Left ventricle myocardium inferior (tissue), 1 donor: ENCODE results near the gene UIMC1. TPM values are rescaled to one million over a fixed set of nuclear protein-coding genes. Genes with fewer than 3 reads are reported as not detected.

Experiments
- DNase-seq: peaks from one replicate; pipeline ENCODE4 v3.0.0-alpha.2; 2020
- H3K27ac ChIP-seq: fragments of 200-600 bp; replicated peaks from 2 replicates; pipeline ENCODE4 v1.8.0; 2021
- H3K27me3 ChIP-seq: fragments of 200-600 bp; 2 replicates; pipeline ENCODE4 v1.8.0; 2021; ENCODE audit warnings: low read depth
- H3K36me3 ChIP-seq: fragments of 200-600 bp; 2 replicates; pipeline ENCODE4 v1.8.0; 2021
- H3K4me1 ChIP-seq: fragments of 200-600 bp; 2 replicates; pipeline ENCODE4 v1.8.0; 2021
- H3K4me3 ChIP-seq: fragments of 200-600 bp; 2 replicates; pipeline ENCODE4 v1.8.0; 2021; ENCODE audit warnings: mild to moderate bottlenecking, moderate library complexity
- H3K9me3 ChIP-seq: fragments of 200-600 bp; replicated peaks from 2 replicates; pipeline ENCODE4 v1.8.0; 2021
- CTCF ChIP-seq: fragments of 200-600 bp; IDR thresholded peaks from 2 replicates; pipeline ENCODE4 v1.8.0; 2021; ENCODE audit warnings: antibody characterized with exemption, mild to moderate bottlenecking, borderline replicate concordance
- intact Hi-C: fragments of 100-400 bp; cut with micrococcal nuclease; formaldehyde crosslinking; loops from one replicate; pipeline ENCODE4 v1.11.0; 2022
- total RNA-seq: library from RNA; stranded (reverse); fragmentation: NEBNext Ultra II Directional; extraction: Animal tissue kit (Norgen Biotek cat#: 25700); gene quantifications from one replicate; pipeline ENCODE4 v1.2.1, GENCODE V29; 2021
- donor health status: DM: no; HTN: yes; CAD: no; lungs with severe emphysema.

The UIMC1 gene
- total RNA-seq, 1 donor from 2014 or later = 30.7 TPM

- Histone ChIP-seq H3K4me3 (no peak overlapping the region), H3K4me1 (peaks cover 3% of the 10 kb centered on the region), H3K9me3 (no peaks in the 10 kb centered on the region), H3K27ac (no peak overlapping the region), H3K36me3 (peaks cover 69% of the 10 kb centered on the region), H3K27me3 (no peaks in the 10 kb centered on the region)
- TF ChIP-seq CTCF = no peak
- no peak for DNase-seq
- intact Hi-C loops = no loop called here
Observed at GRCh38 chr5:176904276-176904675, 102.3 kb downstream of the UIMC1 start.

GRCh38 chr5:176902911-176903664, 103.5 kb downstream of the UIMC1 start:
- no peak overlapping the region for H3K27ac ChIP-seq
- peaks cover 3% of the 10 kb centered on the region for H3K4me1 ChIP-seq
- no peak for DNase-seq
- TF ChIP-seq CTCF = no peak
- H3K27me3 ChIP-seq = no peaks in the 10 kb centered on the region
- H3K9me3 ChIP-seq = no peaks in the 10 kb centered on the region
- no peak overlapping the region for H3K4me3 ChIP-seq
- intact Hi-C loops = no loop called here
- H3K36me3 ChIP-seq = peaks cover 58% of the 10 kb centered on the region

- no peaks in the 10 kb centered on the region for H3K27me3 ChIP-seq
- H3K36me3 ChIP-seq = peaks cover 50% of the 10 kb centered on the region
- no peak for TF ChIP-seq CTCF
- peaks cover 3% of the 10 kb centered on the region for H3K4me1 ChIP-seq
- H3K9me3 ChIP-seq = no peaks in the 10 kb centered on the region
- no peak overlapping the region for H3K27ac ChIP-seq
- intact Hi-C loops = no loop called here
- DNase-seq = no peak
- no peak overlapping the region for H3K4me3 ChIP-seq
Observed at GRCh38 chr5:176902102-176902814, 104.3 kb downstream of the UIMC1 start.

GRCh38 chr5:176901260-176902101, 105.1 kb downstream of the UIMC1 start:
- Histone ChIP-seq H3K9me3 (no peaks in the 10 kb centered on the region), H3K4me1 (peaks cover 3% of the 10 kb centered on the region), H3K27ac (no peak overlapping the region), H3K36me3 (peaks cover 42% of the 10 kb centered on the region), H3K4me3 (no peak overlapping the region), H3K27me3 (peaks cover 1% of the 10 kb centered on the region)
- intact Hi-C loops = no loop called here
- no peak for DNase-seq
- TF ChIP-seq CTCF = no peak

GRCh38 chr5:176900780-176901204, 105.8 kb downstream of the UIMC1 start:
- no peak for TF ChIP-seq CTCF
- Histone ChIP-seq H3K27ac (no peak overlapping the region), H3K4me3 (no peak overlapping the region), H3K4me1 (peaks cover 3% of the 10 kb centered on the region), H3K36me3 (peaks cover 35% of the 10 kb centered on the region), H3K27me3 (peaks cover 8% of the 10 kb centered on the region), H3K9me3 (no peaks in the 10 kb centered on the region)
- intact Hi-C loops = no loop called here
- no peak for DNase-seq
